Upper lobe of left lung (tissue), 6 donors: ENCODE measurements around the gene LRIT3. TPM values are rescaled to one million over a fixed set of nuclear protein-coding genes. Genes with fewer than 3 reads are reported as not detected.
"Not testable (repeated sequence)": the region's sequence is repeated elsewhere in the genome, so short reads cannot be mapped to it uniquely, and the experiment has no call there.

ENCODE experiments used
- ATAC-seq, 2 donors: fragments of 200-7000 bp; cut with Tn5 transposase; one replicate each; pipeline ENCODE4 v1.9.1; 2022; ENCODE audit warnings: mild to moderate bottlenecking in 2 of 2, moderate library complexity in 2 of 2; ENCODE audit not compliant: low FRiP score in 2 of 2
- DNase-seq, 2 donors: peaks; one replicate each; pipeline ENCODE4 v3.0.0-alpha.2; 2019 to 2020
- H3K27ac ChIP-seq, 4 donors: fragments of 200-600 bp; sonication (generic); one replicate each; pipeline ENCODE4 v1.5.1; 2016 to 2019
- H3K27me3 ChIP-seq, 4 donors: fragments of 200-600 bp; sonication (generic); one replicate each; pipeline ENCODE4 v1.5.1; 2017 to 2019
- H3K36me3 ChIP-seq, 4 donors: fragments of 200-600 bp; sonication (generic); one replicate each; pipeline ENCODE4 v1.5.1; 2016 to 2019
- H3K4me1 ChIP-seq, 4 donors: fragments of 200-600 bp; sonication (generic); one replicate each; pipeline ENCODE4 v1.5.1; 2018 to 2019
- H3K4me3 ChIP-seq, 4 donors: fragments of 200-600 bp; sonication (generic); one replicate each; pipeline ENCODE4 v1.5.1; 2017 to 2019; ENCODE audit warnings: mild to moderate bottlenecking in 2 of 4, moderate library complexity in 1 of 4
- H3K9me3 ChIP-seq, 4 donors: fragments of 200-600 bp; sonication (generic); one replicate each; pipeline ENCODE4 v1.5.1; 2018 to 2019
- EP300 ChIP-seq, 4 donors: sonication (generic); formaldehyde crosslinking; IDR thresholded peaks; one replicate each; pipeline ENCODE4 v1.5.1; 2017; ENCODE audit warnings: antibody characterized with exemption in 4 of 4, control low read depth in 2 of 4
- POLR2A ChIP-seq, 4 donors: fragments of 450-650 bp; IDR thresholded peaks; one replicate each; pipeline ENCODE4 v1.5.1; 2016 to 2017; ENCODE audit warnings: antibody characterized with exemption in 4 of 4, mild to moderate bottlenecking in 2 of 4
- POLR2AphosphoS5 ChIP-seq, 2 donors: sonication (generic); formaldehyde crosslinking; IDR thresholded peaks; one replicate each; pipeline ENCODE4 v1.5.1; 2017; ENCODE audit warnings: antibody characterized with exemption in 2 of 2
- WGBS, 2 donors: methylation state at CpG; one replicate each; pipeline ENCODE4 v1.1.5; 2017 to 2018; 5-methylcytosine and 5-hydroxymethylcytosine counted together
- total RNA-seq, 6 donors: library from RNA; depleted of rRNA in 4 of 6; stranded (reverse); fragments of >200 nt in 4 of 6; gene quantifications; one replicate each; pipeline versions ENCODE4 v1.1.0 to v1.2.1, GENCODE V29; 2016 to 2021
- TF ChIP-seq, protein P1 (sequence below), 6 experiments: fragments of 450-650 bp in 4 of 6; fragments of 200-600 bp in 2 of 6; sonication (generic) in 2 of 6; IDR thresholded peaks; one replicate each; pipeline ENCODE4 v1.5.1; 2016 to 2019; ENCODE audit warnings: antibody characterized with exemption in 6 of 6
- donor health status: DM: no; HTN: no; CAD: no; lungs with moderate emphysema.
- donor health status: DM: no; HTN: yes; CAD: no; lungs with severe emphysema.

Gene LRIT3
- total RNA-seq, 6 donors from 2014 or later = 0.20 to 1.0 (median 0.46) TPM; not detected in 1

DNA sequence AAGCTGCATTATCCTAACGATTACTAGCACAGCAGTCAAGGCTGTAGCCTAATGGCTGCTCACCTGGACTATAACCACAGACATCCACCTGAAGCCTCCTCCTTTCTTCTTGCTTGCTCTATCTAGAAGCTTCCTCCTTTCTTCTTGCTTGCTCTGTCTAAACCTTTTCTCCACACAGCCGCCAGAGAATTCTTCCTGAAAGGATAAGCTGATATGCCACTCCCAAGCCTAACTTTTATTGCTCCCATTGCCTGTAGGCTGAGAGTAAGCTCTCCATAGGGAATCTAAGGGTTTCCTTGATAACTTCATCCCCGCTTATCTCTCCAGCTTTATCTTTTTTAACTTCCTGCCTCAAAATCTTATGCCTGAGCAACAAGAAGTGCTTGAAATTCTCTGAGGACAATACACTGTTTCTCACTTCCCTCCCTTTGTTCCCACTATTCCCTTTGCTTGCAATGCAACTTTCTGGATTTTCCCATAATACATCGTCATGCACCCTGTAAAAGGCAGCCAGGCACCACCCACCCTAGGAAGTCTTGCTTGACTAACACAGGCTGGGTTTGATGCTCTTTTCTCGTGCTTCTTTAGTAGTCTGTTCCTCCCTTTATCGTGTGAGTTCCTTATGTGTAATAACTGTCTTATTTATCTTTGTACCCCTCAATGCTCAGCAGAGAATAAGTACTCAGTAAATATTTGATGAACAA, 1.4 kb upstream of the LRIT3 start:
- TF ChIP-seq POLR2A (IDR thresholded peaks at IDR 0.05) = no peak
- TF ChIP-seq POLR2AphosphoS5 (IDR thresholded peaks at IDR 0.05) = no peak
- no peak for TF ChIP-seq EP300 (IDR thresholded peaks at IDR 0.05)
- TF ChIP-seq, protein P1, sequence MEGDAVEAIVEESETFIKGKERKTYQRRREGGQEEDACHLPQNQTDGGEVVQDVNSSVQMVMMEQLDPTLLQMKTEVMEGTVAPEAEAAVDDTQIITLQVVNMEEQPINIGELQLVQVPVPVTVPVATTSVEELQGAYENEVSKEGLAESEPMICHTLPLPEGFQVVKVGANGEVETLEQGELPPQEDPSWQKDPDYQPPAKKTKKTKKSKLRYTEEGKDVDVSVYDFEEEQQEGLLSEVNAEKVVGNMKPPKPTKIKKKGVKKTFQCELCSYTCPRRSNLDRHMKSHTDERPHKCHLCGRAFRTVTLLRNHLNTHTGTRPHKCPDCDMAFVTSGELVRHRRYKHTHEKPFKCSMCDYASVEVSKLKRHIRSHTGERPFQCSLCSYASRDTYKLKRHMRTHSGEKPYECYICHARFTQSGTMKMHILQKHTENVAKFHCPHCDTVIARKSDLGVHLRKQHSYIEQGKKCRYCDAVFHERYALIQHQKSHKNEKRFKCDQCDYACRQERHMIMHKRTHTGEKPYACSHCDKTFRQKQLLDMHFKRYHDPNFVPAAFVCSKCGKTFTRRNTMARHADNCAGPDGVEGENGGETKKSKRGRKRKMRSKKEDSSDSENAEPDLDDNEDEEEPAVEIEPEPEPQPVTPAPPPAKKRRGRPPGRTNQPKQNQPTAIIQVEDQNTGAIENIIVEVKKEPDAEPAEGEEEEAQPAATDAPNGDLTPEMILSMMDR (IDR thresholded peaks at IDR 0.05) = no peak
- Histone ChIP-seq H3K4me3 (no peak overlapping the region), H3K27me3 (no peaks in the 10 kb centered on the region), H3K4me1 (no peaks in the 10 kb centered on the region), H3K36me3 (no peaks in the 10 kb centered on the region), H3K27ac (no peak overlapping the region), H3K9me3 (no peaks in the 10 kb centered on the region)
- 41 to 44% methylated on average over 6 of the region's 6 CpGs for WGBS, 2 donors
- DNase-seq (no peak), ATAC-seq (no peak)

DNA sequence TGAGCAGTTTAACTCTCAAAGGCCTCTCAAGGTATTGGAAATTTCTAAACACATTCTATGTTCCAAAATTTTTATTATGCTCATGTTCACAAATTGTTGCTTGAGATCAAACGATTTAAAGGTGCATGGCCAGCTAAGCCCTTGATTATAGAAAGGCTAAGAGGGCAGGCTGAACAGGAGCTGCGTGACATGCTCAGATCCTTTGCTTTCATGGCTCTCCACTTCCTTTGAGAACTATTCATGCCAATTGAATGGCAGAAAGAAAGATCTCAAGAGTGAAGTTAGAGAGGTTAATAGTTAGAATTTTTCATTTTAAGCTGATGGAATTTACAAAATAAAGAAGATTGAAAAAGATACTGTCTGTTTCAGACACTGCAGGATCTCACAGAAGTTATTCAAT, 594 bp downstream of the LRIT3 start:
- H3K27ac ChIP-seq = no peak overlapping the region
- H3K4me1 ChIP-seq = no peaks in the 10 kb centered on the region
- DNase-seq (no peak), ATAC-seq (no peak)
- H3K9me3 ChIP-seq = no peaks in the 10 kb centered on the region
- H3K4me3 ChIP-seq = no peak overlapping the region
- TF ChIP-seq POLR2AphosphoS5 (IDR thresholded peaks at IDR 0.05) (no peak), EP300 (IDR thresholded peaks at IDR 0.05) (no peak), POLR2A (IDR thresholded peaks at IDR 0.05) (no peak)
- TF ChIP-seq, protein P1 (IDR thresholded peaks at IDR 0.05) = no peak
- H3K36me3 ChIP-seq = no peaks in the 10 kb centered on the region
- WGBS, 2 donors = 72 to 75% methylated on average over 2 of the region's 2 CpGs
- H3K27me3 ChIP-seq = no peaks in the 10 kb centered on the region

DNA sequence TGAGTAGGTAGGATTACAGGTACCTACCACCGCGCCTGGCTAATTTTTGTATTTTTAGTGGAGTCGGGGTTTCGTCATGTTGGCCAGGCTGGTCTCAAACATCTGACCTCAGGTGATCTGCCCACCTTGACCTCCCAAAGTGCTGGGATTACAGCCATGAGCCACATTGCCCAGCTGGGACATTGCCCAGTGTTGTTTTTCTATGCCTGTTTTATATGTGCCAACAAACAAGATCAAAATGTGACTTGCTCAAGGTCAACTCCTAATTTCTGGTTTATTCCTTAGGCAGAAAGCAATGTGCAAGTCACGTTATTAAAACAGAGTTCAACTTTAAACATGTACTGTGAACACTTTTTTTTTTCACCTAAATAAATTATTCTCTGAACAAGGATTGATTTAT, 2.7 kb downstream of the LRIT3 start:
- ATAC-seq (no peak), DNase-seq (no peak)
- 73 to 83% methylated on average over 5 of the region's 5 CpGs for WGBS, 2 donors
- no peak overlapping the region for H3K27ac ChIP-seq
- no peaks in the 10 kb centered on the region for H3K9me3 ChIP-seq
- no peak for TF ChIP-seq POLR2A (IDR thresholded peaks at IDR 0.05)
- TF ChIP-seq, protein P1 (IDR thresholded peaks at IDR 0.05) = no peak
- no peak for TF ChIP-seq POLR2AphosphoS5 (IDR thresholded peaks at IDR 0.05)
- no peak for TF ChIP-seq EP300 (IDR thresholded peaks at IDR 0.05)
- H3K4me3 ChIP-seq = no peak overlapping the region
- no peaks in the 10 kb centered on the region for H3K4me1 ChIP-seq
- no peaks in the 10 kb centered on the region for H3K27me3 ChIP-seq
- H3K36me3 ChIP-seq = no peaks in the 10 kb centered on the region

DNA sequence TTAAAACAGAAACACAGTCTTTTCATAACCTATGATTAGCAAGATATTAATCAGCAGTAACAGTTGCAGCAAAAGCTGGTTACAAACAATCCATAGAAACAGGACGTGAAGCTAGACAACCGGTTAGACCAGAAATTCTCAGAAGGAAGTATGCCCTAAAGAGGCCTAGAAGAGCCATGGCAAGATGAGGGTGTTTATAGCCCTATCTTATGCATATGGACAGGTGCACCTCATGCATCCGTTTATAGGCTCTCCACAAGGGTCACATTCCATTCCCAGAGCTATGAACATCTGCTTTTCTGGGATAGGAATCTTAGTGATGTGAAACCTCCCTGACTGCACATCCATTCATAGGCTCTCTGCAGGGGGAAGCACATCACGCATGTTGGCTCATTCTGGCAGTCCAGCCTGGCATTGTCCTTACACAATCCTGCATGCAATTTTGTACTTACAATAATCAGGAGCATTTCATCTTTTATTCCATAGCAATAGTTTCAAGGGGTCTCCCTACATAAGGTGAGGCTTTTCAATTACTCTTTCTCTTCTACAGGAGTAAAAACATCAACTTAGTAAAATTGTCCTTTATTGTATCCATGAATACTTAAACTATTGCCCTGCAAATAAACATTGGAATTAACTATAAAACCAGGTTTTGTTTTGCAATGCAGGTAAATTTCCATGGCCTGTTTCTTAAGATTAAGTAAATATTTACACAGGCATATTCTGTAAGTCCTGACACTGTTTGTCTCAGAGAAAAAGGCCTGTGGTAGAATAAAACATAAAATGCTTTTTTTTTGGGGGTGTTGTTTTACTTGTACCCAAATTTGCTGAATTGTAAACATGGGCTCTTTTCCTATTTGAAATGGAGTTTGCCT, 11.8 kb downstream of the LRIT3 start:
- H3K4me3 ChIP-seq, H3K4me1 ChIP-seq, H3K27me3 ChIP-seq, DNase-seq, H3K27ac ChIP-seq, H3K9me3 ChIP-seq, H3K36me3 ChIP-seq, ATAC-seq: not testable (repeated sequence)
- WGBS, 2 donors = 84 to 85% methylated on average over 4 of the region's 4 CpGs

DNA sequence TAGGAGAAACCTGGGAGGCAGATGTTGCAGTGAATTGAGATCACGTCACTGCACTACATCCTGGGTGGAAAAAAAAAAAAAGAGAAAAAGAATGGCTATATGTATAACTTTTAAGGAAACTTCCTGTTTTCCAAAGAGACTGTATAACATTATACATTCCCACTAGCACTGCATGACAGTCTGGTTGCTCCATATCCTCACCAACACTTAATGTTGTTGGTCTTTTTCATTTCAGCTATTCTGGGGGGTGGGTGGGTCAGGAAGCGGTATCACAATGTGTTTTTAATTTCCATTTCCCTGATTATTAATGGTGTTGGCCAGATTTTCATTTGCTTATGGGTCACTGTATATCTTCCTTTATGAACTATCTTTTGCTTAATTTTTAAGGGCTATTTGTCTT, 13.4 kb downstream of the LRIT3 start:
- no peak for DNase-seq
- H3K27me3 ChIP-seq = no peaks in the 10 kb centered on the region
- no peak for TF ChIP-seq POLR2AphosphoS5 (IDR thresholded peaks at IDR 0.05)
- H3K4me1 ChIP-seq = no peaks in the 10 kb centered on the region
- H3K27ac ChIP-seq = no peak overlapping the region
- ATAC-seq = no peak
- no peak overlapping the region for H3K4me3 ChIP-seq
- no peaks in the 10 kb centered on the region for H3K36me3 ChIP-seq
- H3K9me3 ChIP-seq = peaks cover 0 to 3% (median 1%) of the 10 kb centered on the region in 4 donors
- WGBS, 2 donors = 98 to 100% methylated on average over 2 of the region's 2 CpGs
